ENCODE data around the gene KRT79. TPM values are rescaled to one million over a fixed set of nuclear protein-coding genes. Genes with fewer than 3 reads are reported as not detected.

The KRT79 gene
- total and polyA plus RNA-seq, 9 of the 15 experiments (the other 6 are each of a cell fraction or from before 2014, with no cell fraction given): 0.03 to 2.3 (median 0.23) TPM; not detected in 2

GRCh38 chr12:52836042-52836466 is 1.9 kb upstream of the KRT79 start (continued):
- no peak for TF ChIP-seq PRPF4 (IDR thresholded peaks at IDR 0.05; ENCODE audit: insufficient read depth, low read depth, low read length, poor library complexity, severe bottlenecking)
- TF ChIP-seq E2F5 (CRISPR knock-in tag; IDR thresholded peaks at IDR 0.05): no peak
- no peak for TF ChIP-seq THAP7 (CRISPR knock-in tag; IDR thresholded peaks at IDR 0.05)
- peak; percentile 50; the same call in 1 of the 2 replicates for TF ChIP-seq TCF3 (CRISPR knock-in tag; IDR thresholded peaks at IDR 0.05)
- no peak for TF ChIP-seq CTBP1 (IDR thresholded peaks at IDR 0.05; ENCODE audit: borderline replicate concordance)
- no peak for TF ChIP-seq HLTF (IDR thresholded peaks at IDR 0.05)
- no peak for TF ChIP-seq MCM7 (IDR thresholded peaks at IDR 0.05)
- TF ChIP-seq ZBTB5 (IDR thresholded peaks at IDR 0.05): no peak
- TF ChIP-seq ETV5 (CRISPR knock-in tag; IDR thresholded peaks at IDR 0.05; ENCODE audit: low read depth): peak; percentile 70; the same call in 1 of the 2 replicates
- TF ChIP-seq NCOR1 (IDR thresholded peaks at IDR 0.05): 0 out of 2 replicates have a peak, but pooled peaks have one; percentile 18
- no peak for TF ChIP-seq IFI16 (CRISPR knock-in tag; IDR thresholded peaks at IDR 0.05)
- TF ChIP-seq LEF1 (IDR thresholded peaks at IDR 0.05): 0 out of 2 replicates have a peak, but pooled peaks have one; percentile 40
- no peak for TF ChIP-seq SMAD2 (IDR thresholded peaks at IDR 0.05; ENCODE audit: low read depth, low read length)
- no peak for TF ChIP-seq SIX5 (IDR thresholded peaks at IDR 0.05; ENCODE audit: borderline replicate concordance in 1 of 2, insufficient read depth in 1 of 2, low read depth in 1 of 2, low read length in 2 of 2)
- no peak for TF ChIP-seq KDM2B (CRISPR knock-in tag; IDR thresholded peaks at IDR 0.05)
- no peak for TF ChIP-seq NFE2L1 (tag; IDR thresholded peaks at IDR 0.05; ENCODE audit: borderline replicate concordance, low read depth)
- TF ChIP-seq SLC30A9 (CRISPR knock-in tag; IDR thresholded peaks at IDR 0.05): no peak
- peak; percentile 74 for TF ChIP-seq ATF3 (IDR thresholded peaks at IDR 0.05)
- no peak for TF ChIP-seq ATF3 (CRISPR knock-in tag; conservative IDR thresholded peaks at IDR 0.05)
- TF ChIP-seq ZEB2 (IDR thresholded peaks at IDR 0.05): no peak
- TF ChIP-seq RBM14 (IDR thresholded peaks at IDR 0.05; ENCODE audit: borderline replicate concordance, insufficient read depth, low read depth, low read length): no peak
- no peak for TF ChIP-seq WHSC1 (IDR thresholded peaks at IDR 0.05; ENCODE audit: low read length)
- no peak for TF ChIP-seq TRIM25 (IDR thresholded peaks at IDR 0.05; ENCODE audit: borderline replicate concordance)
- TF ChIP-seq PHB (CRISPR knock-in tag; IDR thresholded peaks at IDR 0.05): no peak
- TF ChIP-seq DPF2 (IDR thresholded peaks at IDR 0.05): peak; percentile 61; the same call in 1 of the 2 replicates
- no peak for TF ChIP-seq SNAPC5 (CRISPR knock-in tag; IDR thresholded peaks at IDR 0.05)

Measured in K562 (cell line).